Thoracic aorta (tissue), 2 donors: ENCODE results near the gene GNG8. TPM values are rescaled to one million over a fixed set of nuclear protein-coding genes. Genes with fewer than 3 reads are reported as not detected.

Experiments used
- ATAC-seq: fragments of 150-250 bp; one replicate; pipeline ENCODE4 v1.8.0; 2017; ENCODE audit warnings: low read depth; ENCODE audit not compliant: insufficient number of reproducible peaks, low FRiP score
- DNase-seq: peaks from one replicate; pipeline ENCODE4 v3.0.0-alpha.2; 2020; ENCODE audit warnings: low spot score
- H3K27ac ChIP-seq, 2 donors: fragments of 200-600 bp; sonication (generic); 1 replicate in 1 of 2; 2 replicates in 1 of 2; pipeline ENCODE4 v1.5.1; 2016; ENCODE audit warnings: mild to moderate bottlenecking in 2 of 2, moderate library complexity in 2 of 2
- H3K27me3 ChIP-seq: fragments of 200-600 bp; sonication (generic); replicated peaks from 2 replicates; pipeline ENCODE4 v1.6.0; 2016; ENCODE audit warnings: mild to moderate bottlenecking; ENCODE audit not compliant: insufficient read depth
- H3K36me3 ChIP-seq: fragments of 200-600 bp; sonication (generic); one replicate; pipeline ENCODE4 v1.5.1; 2016
- H3K4me1 ChIP-seq, 2 donors: fragments of 200-600 bp; sonication (generic); 1 replicate in 1 of 2; 2 replicates in 1 of 2; pipeline versions ENCODE4 v1.5.1 to v1.6.0; 2016; ENCODE audit warnings: low read depth in 2 of 2, mild to moderate bottlenecking in 1 of 2; ENCODE audit not compliant: control insufficient read depth in 1 of 2
- H3K4me3 ChIP-seq: fragments of 200-600 bp; sonication (generic); 2 replicates; pipeline ENCODE4 v1.5.1; 2016; ENCODE audit warnings: mild to moderate bottlenecking
- H3K9me3 ChIP-seq: fragments of 200-600 bp; sonication (generic); 2 replicates; pipeline ENCODE4 v1.5.1; 2016
- total RNA-seq, 2 donors: library from RNA; depleted of rRNA; stranded (reverse); fragments of >200 nt; gene quantifications; one replicate each; pipeline versions ENCODE4 v1.1.0 to v1.2.3, GENCODE V29; 2016
- TF ChIP-seq, protein P1 (sequence below): fragments of 200-600 bp; sonication (generic); IDR thresholded peaks from one replicate; pipeline ENCODE4 v1.5.1; 2019; ENCODE audit warnings: antibody characterized with exemption

The GNG8 gene
- total RNA-seq, 2 donors from 2014 or later, result not detected

DNA sequence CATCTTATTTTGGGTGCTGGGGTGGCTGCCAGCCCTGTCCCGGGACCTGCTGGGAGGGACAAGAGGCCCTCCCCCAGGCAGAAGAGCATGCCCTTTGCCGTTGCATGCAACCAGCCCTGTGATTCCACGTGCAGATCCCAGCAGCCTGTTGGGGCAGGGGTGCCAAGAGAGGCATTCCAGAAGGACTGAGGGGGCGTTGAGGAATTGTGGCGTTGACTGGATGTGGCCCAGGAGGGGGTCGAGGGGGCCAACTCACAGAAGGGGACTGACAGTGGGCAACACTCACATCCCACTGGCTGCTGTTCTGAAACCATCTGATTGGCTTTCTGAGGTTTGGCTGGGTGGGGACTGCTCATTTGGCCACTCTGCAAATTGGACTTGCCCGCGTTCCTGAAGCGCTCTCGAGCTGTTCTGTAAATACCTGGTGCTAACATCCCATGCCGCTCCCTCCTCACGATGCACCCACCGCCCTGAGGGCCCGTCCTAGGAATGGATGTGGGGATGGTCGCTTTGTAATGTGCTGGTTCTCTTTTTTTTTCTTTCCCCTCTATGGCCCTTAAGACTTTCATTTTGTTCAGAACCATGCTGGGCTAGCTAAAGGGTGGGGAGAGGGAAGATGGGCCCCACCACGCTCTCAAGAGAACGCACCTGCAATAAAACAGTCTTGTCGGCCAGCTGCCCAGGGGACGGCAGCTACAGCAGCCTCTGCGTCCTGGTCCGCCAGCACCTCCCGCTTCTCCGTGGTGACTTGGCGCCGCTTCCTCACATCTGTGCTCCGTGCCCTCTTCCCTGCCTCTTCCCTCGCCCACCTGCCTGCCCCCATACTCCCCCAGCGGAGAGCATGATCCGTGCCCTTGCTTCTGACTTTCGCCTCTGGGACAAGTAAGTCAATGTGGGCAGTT, 26.2 kb downstream of the GNG8 start:
- no peak for ATAC-seq
- peaks cover 35% of the 10 kb centered on the region for H3K36me3 ChIP-seq
- no peak overlapping the region for H3K27ac ChIP-seq
- no peaks in the 10 kb centered on the region for H3K27me3 ChIP-seq
- peaks cover 12 to 49% of the 10 kb centered on the region in 2 donors for H3K4me1 ChIP-seq
- H3K4me3 ChIP-seq, result no peak overlapping the region
- TF ChIP-seq, protein P1, sequence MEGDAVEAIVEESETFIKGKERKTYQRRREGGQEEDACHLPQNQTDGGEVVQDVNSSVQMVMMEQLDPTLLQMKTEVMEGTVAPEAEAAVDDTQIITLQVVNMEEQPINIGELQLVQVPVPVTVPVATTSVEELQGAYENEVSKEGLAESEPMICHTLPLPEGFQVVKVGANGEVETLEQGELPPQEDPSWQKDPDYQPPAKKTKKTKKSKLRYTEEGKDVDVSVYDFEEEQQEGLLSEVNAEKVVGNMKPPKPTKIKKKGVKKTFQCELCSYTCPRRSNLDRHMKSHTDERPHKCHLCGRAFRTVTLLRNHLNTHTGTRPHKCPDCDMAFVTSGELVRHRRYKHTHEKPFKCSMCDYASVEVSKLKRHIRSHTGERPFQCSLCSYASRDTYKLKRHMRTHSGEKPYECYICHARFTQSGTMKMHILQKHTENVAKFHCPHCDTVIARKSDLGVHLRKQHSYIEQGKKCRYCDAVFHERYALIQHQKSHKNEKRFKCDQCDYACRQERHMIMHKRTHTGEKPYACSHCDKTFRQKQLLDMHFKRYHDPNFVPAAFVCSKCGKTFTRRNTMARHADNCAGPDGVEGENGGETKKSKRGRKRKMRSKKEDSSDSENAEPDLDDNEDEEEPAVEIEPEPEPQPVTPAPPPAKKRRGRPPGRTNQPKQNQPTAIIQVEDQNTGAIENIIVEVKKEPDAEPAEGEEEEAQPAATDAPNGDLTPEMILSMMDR, result no peak
- no peak for DNase-seq
- no peaks in the 10 kb centered on the region for H3K9me3 ChIP-seq

DNA sequence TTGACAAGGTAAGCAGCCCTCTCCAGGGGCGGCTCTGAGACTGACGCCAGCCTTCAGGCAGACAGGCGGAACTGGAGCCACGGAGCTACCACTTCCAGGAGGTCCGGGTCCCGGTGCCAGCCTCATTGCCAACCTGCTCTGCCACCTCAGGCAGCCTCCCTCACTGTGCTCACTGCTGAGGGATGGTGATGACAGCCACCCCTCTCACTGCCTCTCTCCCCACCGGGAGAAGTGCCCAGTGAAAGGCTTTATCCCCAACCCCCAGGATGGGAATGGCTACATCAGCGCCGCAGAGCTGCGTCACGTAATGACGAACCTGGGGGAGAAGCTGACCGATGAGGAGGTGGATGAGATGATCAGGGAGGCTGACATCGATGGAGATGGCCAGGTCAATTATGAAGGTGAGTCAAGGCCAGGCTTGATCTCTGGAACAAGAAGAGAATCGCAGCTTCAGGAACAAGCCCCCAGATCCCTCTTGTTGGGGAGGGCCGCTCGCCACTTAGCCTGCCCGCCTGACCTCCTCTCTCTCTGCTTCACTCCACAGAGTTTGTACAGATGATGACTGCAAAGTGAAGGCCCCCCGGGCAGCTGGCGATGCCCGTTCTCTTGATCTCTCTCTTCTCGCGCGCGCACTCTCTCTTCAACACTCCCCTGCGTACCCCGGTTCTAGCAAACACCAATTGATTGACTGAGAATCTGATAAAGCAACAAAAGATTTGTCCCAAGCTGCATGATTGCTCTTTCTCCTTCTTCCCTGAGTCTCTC, 27.2 kb downstream of the GNG8 start:
- no peak for ATAC-seq
- TF ChIP-seq, protein P1, result no peak
- Histone ChIP-seq H3K27ac (no peak overlapping the region), H3K36me3 (peaks cover 35% of the 10 kb centered on the region), H3K9me3 (no peaks in the 10 kb centered on the region), H3K4me3 (no peak overlapping the region), H3K27me3 (no peaks in the 10 kb centered on the region), H3K4me1 (peaks cover 20 to 51% of the 10 kb centered on the region in 2 donors)
- no peak for DNase-seq

DNA sequence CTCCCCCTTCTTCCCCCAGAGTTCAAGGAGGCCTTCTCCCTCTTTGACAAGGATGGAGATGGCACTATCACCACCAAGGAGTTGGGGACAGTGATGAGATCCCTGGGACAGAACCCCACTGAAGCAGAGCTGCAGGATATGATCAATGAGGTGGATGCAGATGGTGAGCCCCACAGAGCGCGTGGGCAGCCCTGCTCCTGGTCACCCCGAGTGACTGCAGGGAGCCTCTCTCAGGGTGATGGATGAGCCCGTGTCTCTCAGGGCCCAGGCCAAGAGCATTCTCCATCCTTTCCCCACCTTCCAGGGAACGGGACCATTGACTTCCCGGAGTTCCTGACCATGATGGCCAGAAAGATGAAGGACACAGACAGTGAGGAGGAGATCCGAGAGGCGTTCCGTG, 27.8 kb downstream of the GNG8 start:
- Histone ChIP-seq H3K4me1 (peaks cover 26 to 56% of the 10 kb centered on the region in 2 donors), H3K27ac (no peak overlapping the region), H3K4me3 (no peak overlapping the region), H3K9me3 (no peaks in the 10 kb centered on the region), H3K36me3 (peaks cover 35% of the 10 kb centered on the region), H3K27me3 (no peaks in the 10 kb centered on the region)
- TF ChIP-seq, protein P1, result no peak
- no peak for ATAC-seq
- no peak for DNase-seq

DNA sequence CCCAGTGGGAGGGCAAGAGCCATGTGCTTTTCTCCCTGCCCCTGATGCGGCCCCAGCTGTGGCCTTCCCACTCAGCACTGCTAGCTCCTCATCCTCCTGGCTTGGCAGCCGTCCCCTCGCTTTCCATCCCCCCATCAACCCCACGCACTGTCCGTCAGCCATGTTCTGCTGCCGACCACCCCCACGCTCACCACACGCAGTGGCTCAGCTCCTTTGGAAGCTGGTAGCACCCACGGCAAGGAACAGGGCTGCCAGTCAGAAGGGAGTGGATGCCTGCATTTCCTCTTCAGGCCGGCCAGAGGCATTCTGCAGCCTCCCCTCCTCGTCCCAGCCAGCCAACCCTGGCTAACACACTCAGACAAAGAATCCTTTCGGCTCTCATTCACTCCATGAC, 28.6 kb downstream of the GNG8 start:
- H3K27ac ChIP-seq, result no peak overlapping the region
- ATAC-seq, result no peak

More for the DNA sequence above, 28.6 kb downstream of the GNG8 start:
- Histone ChIP-seq H3K27me3 (no peaks in the 10 kb centered on the region), H3K4me1 (peaks cover 32 to 60% of the 10 kb centered on the region in 2 donors), H3K36me3 (peaks cover 35% of the 10 kb centered on the region), H3K9me3 (no peaks in the 10 kb centered on the region), H3K4me3 (no peak overlapping the region)
- TF ChIP-seq, protein P1, result no peak
- DNase-seq, result no peak
